NCI-H82 (cell line): ENCODE results near the gene MEIKIN.

Experiments used
- DNase-seq: peaks from one replicate; lab custom pipeline; 2025; lab: John Stamatoyannopoulos, UW

Gene MEIKIN

DNA sequence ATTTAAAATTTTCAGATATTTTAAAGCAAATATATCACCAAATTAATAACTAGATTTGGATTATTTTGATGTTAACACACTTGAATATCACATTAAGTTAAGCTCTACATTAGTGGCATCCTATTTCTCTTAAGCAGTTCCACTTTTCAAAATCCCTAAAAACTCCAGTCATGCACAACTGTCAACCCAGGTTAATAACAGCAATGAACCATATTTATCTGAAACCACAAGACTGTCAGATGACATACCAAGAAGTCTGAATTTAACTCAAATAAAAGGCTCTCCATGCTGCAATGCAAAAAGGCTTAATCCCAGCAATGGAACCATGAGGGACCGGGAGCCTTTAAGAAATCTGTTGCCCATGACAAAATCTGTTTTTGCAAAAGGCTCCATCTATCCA lies 176.1 kb downstream of the MEIKIN start:
- no peak for DNase-seq

DNA sequence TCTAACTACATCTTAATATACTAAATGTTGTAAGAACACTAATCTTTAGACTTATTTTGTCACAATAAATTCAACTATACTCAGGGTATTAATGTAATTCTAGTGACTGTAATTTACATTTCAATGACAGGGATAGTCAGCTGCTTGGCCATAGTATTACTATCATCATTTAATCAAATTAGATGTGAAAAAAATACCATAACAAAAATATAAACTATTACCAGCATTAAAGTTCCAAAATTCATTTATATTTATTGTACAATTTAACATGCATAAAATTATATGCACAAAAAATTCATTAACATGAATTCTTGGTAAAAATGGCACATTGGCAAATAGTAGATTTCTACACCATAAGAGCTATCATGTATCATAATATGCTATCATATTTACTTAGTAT lies 177.6 kb downstream of the MEIKIN start:
- DNase-seq = no peak

DNA sequence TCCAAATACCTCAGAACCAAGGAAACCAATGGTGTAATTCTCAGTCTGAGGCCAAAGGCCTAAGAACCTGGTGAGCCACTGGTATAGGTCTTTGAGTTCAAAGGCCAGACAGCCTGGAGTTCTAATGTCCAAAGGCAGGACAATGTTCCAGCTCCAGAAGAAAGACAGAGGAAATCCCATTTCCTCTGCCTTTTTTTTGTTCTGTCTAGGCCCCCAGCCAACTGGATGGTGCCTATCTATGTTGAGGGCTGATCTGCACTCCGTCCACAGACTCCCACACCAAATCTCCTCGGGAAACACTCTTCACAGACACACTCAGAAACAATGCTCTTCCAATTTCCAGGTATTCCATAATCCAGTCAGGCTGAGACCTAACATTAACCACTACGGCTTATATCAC lies 178.8 kb downstream of the MEIKIN start:
- no peak for DNase-seq

DNA sequence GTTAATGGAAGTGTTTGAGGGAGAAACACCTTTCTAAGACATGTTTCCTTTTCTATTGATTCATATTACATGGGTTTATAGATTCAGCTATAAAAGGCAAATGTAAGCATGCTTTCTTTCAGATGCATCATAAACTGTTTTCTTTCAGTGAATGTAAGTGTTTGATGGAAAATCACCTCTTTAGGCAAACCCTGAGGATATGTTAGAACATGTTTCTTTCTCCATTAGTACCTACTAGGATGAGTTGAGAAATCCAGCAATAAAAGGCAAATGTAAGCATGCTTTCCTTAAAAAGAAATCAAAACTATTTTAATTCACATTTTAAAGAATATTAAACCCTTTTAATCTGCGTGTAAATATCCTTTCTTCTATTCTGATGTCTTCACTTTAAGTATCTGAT lies 180.2 kb downstream of the MEIKIN start:
- DNase-seq = no peak

DNA sequence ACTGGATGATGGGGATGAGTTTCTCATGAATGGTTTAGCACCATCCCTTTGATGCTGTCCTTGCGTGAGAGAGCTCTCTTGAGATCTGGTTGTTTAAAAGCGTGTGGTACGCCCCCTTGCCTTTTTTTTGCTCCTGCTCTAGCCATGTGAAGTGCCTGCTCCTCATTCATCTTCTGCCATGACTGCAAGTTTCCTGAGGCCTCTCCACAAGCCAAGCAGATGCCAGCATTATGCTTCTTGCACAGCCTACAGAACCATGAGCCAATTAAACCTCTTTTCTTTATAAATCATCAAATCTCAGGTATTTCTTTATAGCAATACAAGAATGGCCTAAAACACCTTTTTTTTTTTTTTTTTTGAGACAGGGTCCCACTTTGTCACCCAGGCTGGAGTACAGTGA lies 181.5 kb downstream of the MEIKIN start:
- no peak for DNase-seq

DNA sequence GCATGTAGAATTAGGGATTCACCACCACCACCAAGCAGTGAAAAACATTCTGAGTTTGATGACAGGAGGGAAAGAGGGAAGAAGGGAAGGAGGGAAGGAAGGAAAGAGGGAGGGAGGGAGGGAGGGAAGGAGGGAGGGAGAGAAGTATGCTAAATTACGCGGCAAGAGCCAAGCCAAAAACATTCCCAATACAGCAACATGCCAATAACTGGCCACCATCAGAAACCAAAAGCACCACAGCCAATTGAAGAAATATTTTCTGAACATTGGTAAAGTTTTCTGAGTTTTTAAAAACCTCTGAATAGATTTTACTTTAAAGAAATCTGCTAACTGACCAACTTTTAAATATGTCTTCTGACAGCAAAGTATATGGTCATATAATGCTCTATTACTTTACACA lies 184.7 kb downstream of the MEIKIN start:
- DNase-seq = no peak

DNA sequence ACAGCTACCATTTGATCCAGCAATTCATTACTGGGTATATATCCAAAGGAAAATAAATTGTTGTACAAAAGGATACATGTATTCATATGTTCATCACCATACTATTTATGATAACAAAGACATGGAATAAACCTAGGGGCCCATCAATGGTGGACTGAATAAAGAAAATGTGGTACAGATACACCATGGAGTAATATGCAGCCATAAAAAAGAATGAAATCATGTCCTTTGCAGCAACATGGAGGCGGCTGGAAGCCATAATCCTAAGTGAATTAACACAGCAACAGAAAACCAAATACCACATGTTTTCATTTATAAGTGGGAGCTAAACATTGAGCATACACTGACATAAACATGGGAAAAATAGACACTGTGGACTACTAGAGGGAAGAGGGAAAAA lies 185.8 kb downstream of the MEIKIN start:
- DNase-seq = no peak

GRCh38 chr5:131758520-131758900 lies 187.0 kb downstream of the MEIKIN start:
- no peak for DNase-seq

DNA sequence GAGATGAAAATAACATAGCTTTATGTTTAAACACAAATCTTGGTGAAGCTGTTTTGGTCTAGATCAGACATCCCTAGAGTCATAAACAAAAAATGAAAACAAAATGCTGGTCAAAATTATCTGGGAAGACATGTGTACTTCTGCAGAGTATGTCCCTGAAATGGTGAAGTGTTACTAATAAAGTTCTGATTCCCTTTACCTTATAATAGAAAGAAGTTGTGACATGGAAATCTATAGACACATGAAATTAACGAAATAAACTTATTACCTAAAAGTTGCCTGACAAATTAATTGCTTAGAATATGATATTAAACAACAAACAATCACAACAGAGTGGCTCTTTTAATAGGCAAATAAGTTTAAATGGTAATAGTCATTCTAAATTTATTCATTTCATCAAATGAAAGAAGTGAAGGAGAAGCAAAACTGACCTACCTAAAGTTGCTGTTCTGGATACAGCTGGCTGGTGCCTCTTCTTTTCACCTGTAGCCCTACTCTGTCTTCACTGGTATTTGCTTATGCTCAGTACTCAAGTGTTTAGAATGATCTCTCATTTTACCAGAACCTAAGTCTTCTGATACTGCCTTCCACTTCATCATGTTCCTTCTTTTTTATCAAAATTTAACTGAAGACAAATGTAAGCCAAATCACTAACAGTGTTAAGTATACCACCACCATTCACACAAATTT lies 187.5 kb downstream of the MEIKIN start:
- DNase-seq = no peak
